ENCODE measurements around the gene CCDC170.

The CCDC170 gene

GRCh38 chr6:151550618-151551017 is 56.8 kb downstream of the CCDC170 start:
- no peak for DNase-seq
- Histone ChIP-seq H3K9me3 (ENCODE audit: severe bottlenecking) (no peaks in the 10 kb centered on the region), H3K4me3 (ENCODE audit: low read depth, low read length) (no peak overlapping the region), H3K27me3 (ENCODE audit: insufficient read depth, low read depth, severe bottlenecking) (no peaks in the 10 kb centered on the region), H3K27ac (no peak overlapping the region), H3K36me3 (no peaks in the 10 kb centered on the region)
- no peak for TF ChIP-seq CTCF (IDR thresholded peaks at IDR 0.05; ENCODE audit: low read depth, low read length)

- no peak for DNase-seq
- H3K27me3 ChIP-seq (ENCODE audit: insufficient read depth, low read depth, severe bottlenecking), result no peaks in the 10 kb centered on the region
- no peaks in the 10 kb centered on the region for H3K9me3 ChIP-seq (ENCODE audit: severe bottlenecking)
- H3K36me3 ChIP-seq, result no peaks in the 10 kb centered on the region
- no peak overlapping the region for H3K27ac ChIP-seq
- H3K4me3 ChIP-seq (ENCODE audit: low read depth, low read length), result no peak overlapping the region
- no peak for TF ChIP-seq CTCF (IDR thresholded peaks at IDR 0.05; ENCODE audit: low read depth, low read length)
Observed at GRCh38 chr6:151551223-151551857, 57.5 kb downstream of the CCDC170 start.

GRCh38 chr6:151553416-151554165 is 59.8 kb downstream of the CCDC170 start:
- Histone ChIP-seq H3K27me3 (ENCODE audit: insufficient read depth, low read depth, severe bottlenecking) (no peaks in the 10 kb centered on the region), H3K9me3 (ENCODE audit: severe bottlenecking) (no peaks in the 10 kb centered on the region), H3K4me3 (ENCODE audit: low read depth, low read length) (no peak overlapping the region), H3K36me3 (no peaks in the 10 kb centered on the region), H3K27ac (no peak overlapping the region)
- no peak for TF ChIP-seq CTCF (IDR thresholded peaks at IDR 0.05; ENCODE audit: low read depth, low read length)
- no peak for DNase-seq

GRCh38 chr6:151561238-151561637 is 67.4 kb downstream of the CCDC170 start:
- TF ChIP-seq CTCF (IDR thresholded peaks at IDR 0.05; ENCODE audit: low read depth, low read length), result no peak
- no peak overlapping the region for H3K27ac ChIP-seq
- DNase-seq, result no peak
- H3K27me3 ChIP-seq (ENCODE audit: insufficient read depth, low read depth, severe bottlenecking), result no peaks in the 10 kb centered on the region
- H3K36me3 ChIP-seq, result no peaks in the 10 kb centered on the region
- H3K4me3 ChIP-seq (ENCODE audit: low read depth, low read length), result no peak overlapping the region
- peaks cover 6% of the 10 kb centered on the region for H3K9me3 ChIP-seq (ENCODE audit: severe bottlenecking)

- Histone ChIP-seq H3K4me3 (ENCODE audit: low read depth, low read length) (no peak overlapping the region), H3K9me3 (ENCODE audit: severe bottlenecking) (peaks cover 6% of the 10 kb centered on the region), H3K27ac (no peak overlapping the region), H3K36me3 (no peaks in the 10 kb centered on the region), H3K27me3 (ENCODE audit: insufficient read depth, low read depth, severe bottlenecking) (no peaks in the 10 kb centered on the region)
- TF ChIP-seq CTCF (IDR thresholded peaks at IDR 0.05; ENCODE audit: low read depth, low read length), result no peak
- no peak for DNase-seq
Observed at GRCh38 chr6:151564654-151565053, 70.8 kb downstream of the CCDC170 start.

All from WERI-Rb-1 (cell line).